GM12878 (cell line): ENCODE measurements around the gene ZBTB5. TPM values are rescaled to one million over a fixed set of nuclear protein-coding genes. Genes with fewer than 3 reads are reported as not detected.
A peak's percentile ranks its signal among the peaks of the same experiment; 100 is the strongest.

Experiments used
- ATAC-seq: fragments of 200-7000 bp; cut with Tn5 transposase; 3 replicates; pipeline ENCODE4 v1.9.1; 2020; ENCODE audit warnings: mild to moderate bottlenecking, moderate library complexity
- BruUV-seq: library from RNA; stranded (reverse); fragments of 400-500 nt; replicated peaks from 2 replicates; lab custom pipeline; 2021; lab: Mats Ljungman, UMichigan
- CTCF ChIA-PET: fragments of 300-600 bp; sonication (Branson Sonifier 250); formaldehyde crosslinking; extraction: SDS; loops from one replicate; lab custom pipeline; 2021; ENCODE audit warnings: inconsistent platforms; lab: Yijun Ruan, JAX
- POLR2A ChIA-PET: fragments of 350-600 bp; formaldehyde crosslinking; extraction: SDS; loops from one replicate; lab custom pipeline; 2021; ENCODE audit warnings: inconsistent platforms; lab: Charles Lee
- RAD21 ChIA-PET: fragments of 300-600 bp; sonication (Branson Sonifier 250); formaldehyde crosslinking; loops from one replicate; lab custom pipeline; 2023; ENCODE audit warnings: antibody characterized with exemption; ENCODE audit not compliant: unreplicated experiment; lab: Charles Lee
- SMC1A ChIA-PET: fragments of 300-600 bp; sonication (Branson Sonifier 250); formaldehyde crosslinking; loops from one replicate; lab custom pipeline; 2023; ENCODE audit not compliant: unreplicated experiment, uncharacterized antibody; lab: Charles Lee
- DNase-seq: peaks from one replicate; pipeline ENCODE4 v3.0.0-alpha.2; 2011; ENCODE audit warnings: low read depth, low spot score
- FAIRE-seq: peaks from 3 replicates; lab custom pipeline; 2011; peaks lifted over from hg19 to GRCh38; lab: Jason Lieb, UNC
- H2AFZ ChIP-seq: 2 replicates; pipeline ENCODE4 v1.6.0; 2011; ENCODE audit warnings: low read depth, low read length, control low read depth; ENCODE audit not compliant: control insufficient read depth
- H3K27ac ChIP-seq: 2 replicates; pipeline ENCODE4 v1.5.1; 2011; ENCODE audit warnings: control low read depth; ENCODE audit not compliant: control insufficient read depth, insufficient read depth
- H3K27me3 ChIP-seq, 2 experiments: replicated peaks in 1 of 2; 2 replicates each; pipeline versions ENCODE4 v1.6.0 to v1.6.1; 2011; ENCODE audit warnings: low read length in 1 of 2; ENCODE audit not compliant: control insufficient read depth in 2 of 2, insufficient read depth in 2 of 2
- H3K36me3 ChIP-seq, 2 experiments: 2 replicates each; pipeline ENCODE4 v1.5.1; 2011; ENCODE audit warnings: low read length in 1 of 2; ENCODE audit not compliant: control insufficient read depth in 2 of 2, insufficient read depth in 2 of 2
- H3K4me1 ChIP-seq: 2 replicates; pipeline ENCODE4 v1.6.1; 2011; ENCODE audit warnings: mild to moderate bottlenecking, low read length, moderate library complexity, mixed read lengths; ENCODE audit not compliant: control insufficient read depth, insufficient read depth
- H3K4me2 ChIP-seq: 2 replicates; pipeline ENCODE4 v1.6.0; 2011; ENCODE audit warnings: control low read depth; ENCODE audit not compliant: control insufficient read depth, insufficient read depth
- H3K4me3 ChIP-seq: fragments of 200-600 bp; sonication (generic); 2 replicates; pipeline ENCODE4 v1.5.1; 2016
- H3K79me2 ChIP-seq: 2 replicates; pipeline ENCODE4 v1.6.0; 2011; ENCODE audit warnings: low read length; ENCODE audit not compliant: control insufficient read depth, insufficient read depth
- H3K9ac ChIP-seq: 2 replicates; pipeline ENCODE4 v1.8.0; 2011; ENCODE audit warnings: low read length, control low read depth, mixed read lengths; ENCODE audit not compliant: control insufficient read depth, insufficient read depth
- H3K9me3 ChIP-seq: replicated peaks from 3 replicates; pipeline ENCODE4 v1.5.1; 2011; ENCODE audit warnings: mild to moderate bottlenecking, low read length; ENCODE audit not compliant: control insufficient read depth, insufficient read depth
- H4K20me1 ChIP-seq: 2 replicates; pipeline ENCODE4 v1.6.0; 2011; ENCODE audit not compliant: control insufficient read depth, insufficient read depth
- BCL11A ChIP-seq: IDR thresholded peaks from 2 replicates; pipeline ENCODE4 v1.6.1; 2011; ENCODE audit warnings: low read depth, low read length
- BHLHE40 ChIP-seq, 2 experiments: fragments of 450-650 bp in 1 of 2; IDR thresholded peaks; 2 replicates each; pipeline ENCODE4 v1.6.1; 2011 to 2017; ENCODE audit warnings: low read depth in 2 of 2, borderline replicate concordance in 1 of 2, improper control_type of control experiment in 1 of 2, low read length in 1 of 2, mild to moderate bottlenecking in 1 of 2
- CBX3 ChIP-seq: fragments of 200-600 bp; sonication (generic); IDR thresholded peaks from 2 replicates; pipeline ENCODE4 v1.6.1; 2016; ENCODE audit warnings: low read depth, borderline replicate concordance
- MEF2B ChIP-seq: fragments of 450-650 bp; IDR thresholded peaks from 2 replicates; pipeline ENCODE4 v1.6.1; 2018; ENCODE audit warnings: mild to moderate bottlenecking, moderate library complexity; ENCODE audit not compliant: partially characterized antibody, poor library complexity, severe bottlenecking
- SMARCA5 ChIP-seq: fragments of 450-650 bp; IDR thresholded peaks from 2 replicates; pipeline ENCODE4 v1.6.1; 2017; ENCODE audit warnings: mild to moderate bottlenecking
- WGBS: methylation state at CpG from one replicate; pipeline ENCODE4 v1.1.6; 2016; ENCODE audit warnings: low lambda C conversion rate; ENCODE audit not compliant: insufficient replicate concordance, insufficient coverage; ENCODE audit errors: missing lambda C conversion rate; 5-methylcytosine and 5-hydroxymethylcytosine counted together
- in situ Hi-C: fragments of 300-500 bp; cut with MboI; formaldehyde crosslinking; loops from 9 replicates; pipeline ENCODE4 v1.14.3; 2018; ENCODE audit warnings: mixed read lengths
- intact Hi-C: fragments of 100-400 bp; cut with micrococcal nuclease; formaldehyde crosslinking; loops from one replicate; pipeline ENCODE4 v1.14.2; 2022; ENCODE audit not compliant: unreplicated experiment
- polyA plus RNA-seq, 11 experiments: library from polyadenylated mRNA; depleted of rRNA in 4 of 11; unstranded in 6 of 11; stranded (reverse) in 5 of 11; fragments of >200 nt; fragmentation: Nextera tagmentation in 4 of 11; fragmentation: Illumina TruSeq in 1 of 11; extraction: Ambion mirVana in 4 of 11; extraction: Trizol in 1 of 11; gene quantifications; 1 replicate in 1 of 11; 2 replicates in 10 of 11; pipeline versions ENCODE4 v1.2.1 to v1.2.3, GENCODE V29; 2011 to 2016; ENCODE audit warnings: inconsistent platforms in 2 of 11, missing spikeins in 2 of 11, low read depth in 1 of 11
- total RNA-seq, 4 experiments: library from RNA; depleted of rRNA in 3 of 4; stranded (reverse); fragments of >200 nt in 3 of 4; fragmentation: Illumina TruSeq in 1 of 4; extraction: Trizol in 1 of 4; gene quantifications; 2 replicates each; pipeline versions ENCODE4 v1.2.1 to v1.2.3, GENCODE V29; 2013 to 2021

ZBTB5 gene
- total and polyA plus RNA-seq, 10 of the 15 experiments (the other 5 are each of a cell fraction or from before 2014, with no cell fraction given) = 1.4 to 32.5 (median 12.1) TPM

DNA sequence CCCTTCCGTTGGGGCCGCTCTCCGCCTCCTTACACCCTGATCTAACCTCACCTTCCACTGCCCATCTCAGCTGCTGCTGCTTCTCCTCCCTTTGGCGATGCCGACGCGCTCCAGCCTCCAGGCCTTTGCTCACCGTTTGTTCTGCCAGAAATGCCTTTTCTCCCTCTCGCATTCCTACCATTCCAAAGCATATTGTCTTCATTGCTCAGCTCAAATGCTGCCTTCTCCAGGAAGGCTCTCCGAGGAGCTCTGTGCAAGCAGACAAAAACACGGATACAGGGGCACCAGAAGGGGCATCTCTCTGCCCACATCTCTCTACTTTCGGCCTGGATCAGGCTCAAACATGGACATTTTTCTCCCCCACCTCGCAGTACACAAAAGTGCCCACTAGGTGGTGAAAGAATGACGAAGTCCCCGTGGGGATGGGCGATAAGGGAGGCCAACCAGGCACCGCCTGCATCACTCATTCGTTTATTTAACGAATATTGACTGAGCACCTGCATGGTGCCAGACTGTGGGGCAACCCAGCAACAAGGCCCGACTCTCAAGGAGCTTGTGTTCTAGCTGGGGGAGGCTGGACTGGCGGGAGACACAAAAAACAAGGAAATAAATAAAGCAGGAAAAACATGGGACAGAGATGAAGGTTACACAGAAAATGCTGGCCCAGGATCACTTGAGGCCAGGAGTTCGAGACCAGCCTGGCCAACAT is 50.1 kb downstream of the ZBTB5 start (continued):
- 0 out of 4 replicates have a peak, but pooled peaks of 1 of the 2 experiments have one; percentile 7 for TF ChIP-seq BHLHE40 (IDR thresholded peaks at IDR 0.05; ENCODE audit: borderline replicate concordance in 1 of 2, low read depth in 2 of 2, low read length in 1 of 2)
- TF ChIP-seq MEF2B = no peak
- peak; percentile 16; the same call in 1 of the 2 replicates for TF ChIP-seq BCL11A
- TF ChIP-seq, all 136 proteins: peak for 24

- Histone ChIP-seq H3K4me3 (no peak overlapping the region), H3K27me3 (no peaks in the 10 kb centered on the region), H3K4me1 (peaks cover 52% of the 10 kb centered on the region), H3K4me2 (peak overlapping the region; percentile 61), H3K36me3 (no peaks in the 10 kb centered on the region), H3K9ac (peak overlapping the region; percentile 49), H3K79me2 (peaks cover 18% of the 10 kb centered on the region), H3K9me3 (no peaks in the 10 kb centered on the region), H2AFZ (peak overlapping the region; percentile 87), H4K20me1 (no peaks in the 10 kb centered on the region), H3K27ac (peak overlapping the region; percentile 45; the same call in 1 of the 2 replicates)
- DNase-seq (no peak), ATAC-seq (peak; percentile 7), FAIRE-seq (no peak)
- ChIA-PET RAD21 (interaction anchor here (0.6 to 1.9 kb wide), 7 partner anchors 11 to 418 kb away, joined by 3 to 5 read pairs (median 3); no protein-coding TSS in a partner anchor), SMC1A (interaction anchor here (0.6 to 2.0 kb wide), 18 partner anchors 9 to 416 kb away, joined by 3 to 6 read pairs (median 4); partner anchors contain the start of gene POLR1E), CTCF (interaction anchor here (1.0 to 15.1 kb wide), 22 partner anchors 10 to 541 kb away, joined by 3 to 220 read pairs (median 4); partner anchors contain the start of genes TOMM5 and ZBTB5), POLR2A (interaction anchor here (0.8 to 15.5 kb wide), 4 partner anchors 42 to 393 kb away, joined by 3 to 212 read pairs (median 4); no protein-coding TSS in a partner anchor)
- in situ Hi-C loops = no loop called here
- TF ChIP-seq BHLHE40 (IDR thresholded peaks at IDR 0.05; ENCODE audit: borderline replicate concordance in 1 of 2, low read depth in 2 of 2, low read length in 1 of 2) = peak in 1 of 2 experiments; percentile 8; a peak in 1 of 4 replicates
- no peak for TF ChIP-seq CBX3
- TF ChIP-seq SMARCA5 = peak; percentile 52; the same call in 1 of the 2 replicates
- 79% methylated on average over 10 of the region's 10 CpGs for WGBS
- no TSS peak for BruUV-seq
- intact Hi-C loops = loop anchor here (2.0 kb wide), 1 partner anchor 180 kb away; no protein-coding TSS in a partner anchor
Observed at GRCh38 chr9:37414503-37414943, 50.7 kb downstream of the ZBTB5 start.
